Measurements from ENCODE around the gene AQP7.

The AQP7 gene

DNA sequence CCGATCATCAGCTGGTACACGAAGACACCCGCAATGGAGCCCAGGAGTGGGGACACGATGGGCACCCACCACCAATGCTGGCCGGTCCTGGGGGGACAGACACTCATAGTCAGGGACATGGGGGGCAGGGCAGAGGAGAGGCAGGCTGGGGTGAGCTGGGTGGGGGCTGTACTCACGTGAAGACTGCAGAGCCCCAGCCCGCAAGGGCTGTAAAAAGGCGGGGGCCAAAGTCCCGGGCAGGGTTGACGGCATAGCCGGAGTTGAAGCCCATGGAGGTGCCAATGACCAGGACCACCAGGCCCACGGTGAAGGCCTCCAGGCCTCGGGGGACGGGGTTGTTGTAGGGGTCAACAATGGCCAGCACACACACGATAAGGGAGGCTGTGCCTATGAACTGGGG is 39.8 kb upstream of the AQP7 start:
- H3K27ac ChIP-seq (ENCODE audit: poor library complexity, severe bottlenecking) = no peak overlapping the region
- no peaks in the 10 kb centered on the region for H3K27me3 ChIP-seq (ENCODE audit: insufficient read depth, poor library complexity, severe bottlenecking)
- DNase-seq (ENCODE audit: low spot score) = no peak
- ATAC-seq (ENCODE audit: low read depth) = no peak
- H3K36me3 ChIP-seq (ENCODE audit: low read depth) = no peaks in the 10 kb centered on the region
- peaks cover 36% of the 10 kb centered on the region for H3K4me1 ChIP-seq (ENCODE audit: insufficient read depth, poor library complexity, severe bottlenecking)
- no peaks in the 10 kb centered on the region for H3K9me3 ChIP-seq (ENCODE audit: severe bottlenecking)
- no peak overlapping the region for H3K4me3 ChIP-seq (ENCODE audit: severe bottlenecking)
- TF ChIP-seq, protein P1, sequence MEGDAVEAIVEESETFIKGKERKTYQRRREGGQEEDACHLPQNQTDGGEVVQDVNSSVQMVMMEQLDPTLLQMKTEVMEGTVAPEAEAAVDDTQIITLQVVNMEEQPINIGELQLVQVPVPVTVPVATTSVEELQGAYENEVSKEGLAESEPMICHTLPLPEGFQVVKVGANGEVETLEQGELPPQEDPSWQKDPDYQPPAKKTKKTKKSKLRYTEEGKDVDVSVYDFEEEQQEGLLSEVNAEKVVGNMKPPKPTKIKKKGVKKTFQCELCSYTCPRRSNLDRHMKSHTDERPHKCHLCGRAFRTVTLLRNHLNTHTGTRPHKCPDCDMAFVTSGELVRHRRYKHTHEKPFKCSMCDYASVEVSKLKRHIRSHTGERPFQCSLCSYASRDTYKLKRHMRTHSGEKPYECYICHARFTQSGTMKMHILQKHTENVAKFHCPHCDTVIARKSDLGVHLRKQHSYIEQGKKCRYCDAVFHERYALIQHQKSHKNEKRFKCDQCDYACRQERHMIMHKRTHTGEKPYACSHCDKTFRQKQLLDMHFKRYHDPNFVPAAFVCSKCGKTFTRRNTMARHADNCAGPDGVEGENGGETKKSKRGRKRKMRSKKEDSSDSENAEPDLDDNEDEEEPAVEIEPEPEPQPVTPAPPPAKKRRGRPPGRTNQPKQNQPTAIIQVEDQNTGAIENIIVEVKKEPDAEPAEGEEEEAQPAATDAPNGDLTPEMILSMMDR (IDR thresholded peaks at IDR 0.05; ENCODE audit: poor library complexity, severe bottlenecking) = no peak

DNA sequence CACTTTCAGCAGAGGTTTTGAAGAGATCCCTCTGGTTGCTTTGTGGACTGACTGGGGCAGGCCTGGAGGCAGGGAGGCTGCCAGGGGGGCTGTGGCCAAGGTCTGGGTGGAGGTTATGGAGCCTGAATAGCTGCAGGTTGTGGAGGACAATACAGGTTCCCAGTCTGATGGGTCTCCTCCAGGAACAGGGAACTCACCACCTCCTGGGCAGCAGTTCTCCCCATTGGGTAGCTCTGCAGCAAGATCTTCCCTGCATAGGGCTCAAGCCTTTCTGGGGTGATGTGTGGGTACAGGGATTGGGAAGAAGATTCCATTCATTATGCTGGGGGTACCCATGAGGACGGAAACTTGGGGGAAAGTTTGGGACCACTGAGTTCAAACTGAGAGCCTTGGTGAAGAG is 38.2 kb upstream of the AQP7 start:
- Histone ChIP-seq H3K27ac (ENCODE audit: poor library complexity, severe bottlenecking) (no peak overlapping the region), H3K27me3 (ENCODE audit: insufficient read depth, poor library complexity, severe bottlenecking) (no peaks in the 10 kb centered on the region), H3K4me1 (ENCODE audit: insufficient read depth, poor library complexity, severe bottlenecking) (peaks cover 24% of the 10 kb centered on the region), H3K9me3 (ENCODE audit: severe bottlenecking) (no peaks in the 10 kb centered on the region), H3K36me3 (ENCODE audit: low read depth) (no peaks in the 10 kb centered on the region), H3K4me3 (ENCODE audit: severe bottlenecking) (no peak overlapping the region)
- no peak for ATAC-seq (ENCODE audit: low read depth)
- TF ChIP-seq, protein P1 (IDR thresholded peaks at IDR 0.05; ENCODE audit: poor library complexity, severe bottlenecking) = no peak
- DNase-seq (ENCODE audit: low spot score) = no peak

DNA sequence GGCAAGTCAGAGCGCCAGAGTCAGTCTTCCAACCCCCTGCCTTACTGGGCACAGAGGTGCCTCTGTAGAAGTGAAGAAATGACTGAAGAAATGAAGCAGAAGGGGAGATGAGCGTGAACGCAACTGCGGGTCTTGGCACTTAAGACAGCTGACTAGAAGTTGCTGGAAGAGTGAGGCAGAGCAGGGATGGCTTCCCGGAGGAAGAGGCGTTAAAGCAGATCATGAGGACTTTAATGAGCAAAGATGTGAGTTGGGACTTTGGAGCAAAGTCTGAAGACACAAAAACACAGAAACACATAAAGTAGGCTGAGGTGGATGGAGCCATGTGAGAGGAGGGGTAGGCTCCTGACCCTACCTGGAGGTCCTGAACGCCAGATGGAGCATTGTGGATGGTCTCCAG is 37.8 kb upstream of the AQP7 start:
- Histone ChIP-seq H3K9me3 (ENCODE audit: severe bottlenecking) (no peaks in the 10 kb centered on the region), H3K27me3 (ENCODE audit: insufficient read depth, poor library complexity, severe bottlenecking) (no peaks in the 10 kb centered on the region), H3K36me3 (ENCODE audit: low read depth) (no peaks in the 10 kb centered on the region), H3K4me1 (ENCODE audit: insufficient read depth, poor library complexity, severe bottlenecking) (peaks cover 20% of the 10 kb centered on the region), H3K27ac (ENCODE audit: poor library complexity, severe bottlenecking) (no peak overlapping the region), H3K4me3 (ENCODE audit: severe bottlenecking) (no peak overlapping the region)
- DNase-seq (ENCODE audit: low spot score) (no peak), ATAC-seq (ENCODE audit: low read depth) (no peak)
- TF ChIP-seq, protein P1 (IDR thresholded peaks at IDR 0.05; ENCODE audit: poor library complexity, severe bottlenecking) = no peak

DNA sequence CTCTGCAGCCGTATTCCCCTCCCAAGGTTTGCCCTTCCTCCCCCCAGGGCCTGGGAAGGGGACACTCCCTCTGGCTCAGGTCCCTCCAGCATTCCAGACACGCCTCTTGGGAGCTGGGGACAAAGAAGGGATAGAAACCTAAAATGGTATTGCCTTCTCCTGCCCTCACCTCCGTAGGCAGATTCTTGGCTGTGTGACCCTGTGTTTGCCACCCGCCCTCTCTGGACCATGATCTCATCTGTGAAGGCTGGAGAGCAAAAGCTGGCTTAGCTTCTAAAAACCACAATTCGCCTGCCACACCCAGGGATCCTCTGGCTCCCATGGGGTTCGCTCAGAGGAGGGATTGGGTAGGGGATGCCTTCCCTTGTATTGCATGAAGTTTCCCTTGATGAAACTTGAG is 37.4 kb upstream of the AQP7 start:
- no peak overlapping the region for H3K27ac ChIP-seq (ENCODE audit: poor library complexity, severe bottlenecking)
- no peaks in the 10 kb centered on the region for H3K9me3 ChIP-seq (ENCODE audit: severe bottlenecking)
- H3K27me3 ChIP-seq (ENCODE audit: insufficient read depth, poor library complexity, severe bottlenecking) = no peaks in the 10 kb centered on the region
- H3K36me3 ChIP-seq (ENCODE audit: low read depth) = no peaks in the 10 kb centered on the region
- no peak for DNase-seq (ENCODE audit: low spot score)
- no peak for ATAC-seq (ENCODE audit: low read depth)
- TF ChIP-seq, protein P1 (IDR thresholded peaks at IDR 0.05; ENCODE audit: poor library complexity, severe bottlenecking) = no peak
- peaks cover 17% of the 10 kb centered on the region for H3K4me1 ChIP-seq (ENCODE audit: insufficient read depth, poor library complexity, severe bottlenecking)
- H3K4me3 ChIP-seq (ENCODE audit: severe bottlenecking) = no peak overlapping the region

DNA sequence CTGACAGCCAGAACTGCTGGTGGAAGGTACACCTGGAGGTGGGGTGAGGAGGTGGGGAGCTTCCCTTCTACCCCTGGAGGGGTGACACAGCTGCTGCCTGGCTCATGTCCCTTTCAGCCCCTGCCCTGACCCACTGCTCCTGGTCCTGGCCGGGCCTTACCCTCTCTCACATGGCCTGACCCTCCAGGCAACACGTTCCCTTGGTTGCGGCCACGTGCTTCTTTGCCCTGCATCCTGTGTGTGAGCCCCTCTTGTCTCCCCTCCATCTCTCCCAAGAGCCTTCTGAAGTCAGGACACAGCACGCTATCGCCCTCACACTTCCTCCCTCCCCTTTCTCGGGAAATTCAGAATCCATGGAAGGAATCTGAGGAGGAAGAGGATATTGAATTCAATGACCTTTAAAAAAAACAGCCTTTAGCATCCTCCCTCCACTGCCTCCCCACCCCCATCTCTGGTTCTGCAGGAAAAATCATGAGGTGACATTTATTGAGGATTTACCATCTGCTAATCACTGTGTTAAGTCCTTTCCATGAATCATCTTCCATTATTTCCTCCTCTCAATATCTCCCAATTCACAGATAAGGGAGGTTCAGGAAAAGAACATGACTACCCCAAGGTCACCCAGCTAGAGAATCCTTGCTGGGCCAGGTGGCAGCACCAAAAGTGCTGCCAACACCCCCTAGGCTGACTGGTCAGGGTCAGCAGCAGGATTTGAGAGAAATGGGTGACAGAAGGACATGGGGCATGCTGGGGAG is 36.7 kb upstream of the AQP7 start:
- no peak for DNase-seq (ENCODE audit: low spot score)
- TF ChIP-seq, protein P1 (IDR thresholded peaks at IDR 0.05; ENCODE audit: poor library complexity, severe bottlenecking) = no peak
- Histone ChIP-seq H3K4me1 (ENCODE audit: insufficient read depth, poor library complexity, severe bottlenecking) (peaks cover 17% of the 10 kb centered on the region), H3K27me3 (ENCODE audit: insufficient read depth, poor library complexity, severe bottlenecking) (no peaks in the 10 kb centered on the region), H3K9me3 (ENCODE audit: severe bottlenecking) (no peaks in the 10 kb centered on the region), H3K4me3 (ENCODE audit: severe bottlenecking) (no peak overlapping the region), H3K36me3 (ENCODE audit: low read depth) (no peaks in the 10 kb centered on the region), H3K27ac (ENCODE audit: poor library complexity, severe bottlenecking) (no peak overlapping the region)
- no peak for ATAC-seq (ENCODE audit: low read depth)
